Measurements from ENCODE around the gene NPW. TPM values are rescaled to one million over a fixed set of nuclear protein-coding genes. Genes with fewer than 3 reads are reported as not detected.

Gene NPW
- total RNA-seq, 1 donor from 2014 or later = not detected

GRCh38 chr16:2047330-2048115 is 27.9 kb downstream of the NPW start, which contains the start of the genes NTHL1 and TSC2:
Gene NTHL1 (minus strand): TSS chr16:2047834. CDS start chr16:2047823, 11 bp downstream.
Gene TSC2 (plus strand): TSS chr16:2047985. CDS start chr16:2048616, 631 bp downstream.
- Histone ChIP-seq H3K36me3 (ENCODE audit: control insufficient read depth, insufficient read depth, low read length) (peaks cover 3% of the 10 kb centered on the region), H3K27me3 (ENCODE audit: control insufficient read depth, insufficient read depth, low read length) (no peaks in the 10 kb centered on the region), H3K4me3 (ENCODE audit: low read depth, low read length) (peak within 1 kb of the TSS; percentile 80)
- FAIRE-seq (no peak), DNase-seq (ENCODE audit: low read depth) (peak; percentile 91)
- peak; percentile 54 for TF ChIP-seq CTCF (IDR thresholded peaks at IDR 0.05; ENCODE audit: insufficient read depth, low read length, severe bottlenecking)

- no peak for DNase-seq (ENCODE audit: low read depth)
- Histone ChIP-seq H3K27me3 (ENCODE audit: control insufficient read depth, insufficient read depth, low read length) (no peaks in the 10 kb centered on the region), H3K36me3 (ENCODE audit: control insufficient read depth, insufficient read depth, low read length) (peaks cover 9% of the 10 kb centered on the region), H3K4me3 (ENCODE audit: low read depth, low read length) (peak overlapping the region; percentile 80)
- no peak for FAIRE-seq
- no peak for TF ChIP-seq CTCF (IDR thresholded peaks at IDR 0.05; ENCODE audit: insufficient read depth, low read length, severe bottlenecking)
Measured at GRCh38 chr16:2048116-2048543, 28.5 kb downstream of the NPW start.

DNA sequence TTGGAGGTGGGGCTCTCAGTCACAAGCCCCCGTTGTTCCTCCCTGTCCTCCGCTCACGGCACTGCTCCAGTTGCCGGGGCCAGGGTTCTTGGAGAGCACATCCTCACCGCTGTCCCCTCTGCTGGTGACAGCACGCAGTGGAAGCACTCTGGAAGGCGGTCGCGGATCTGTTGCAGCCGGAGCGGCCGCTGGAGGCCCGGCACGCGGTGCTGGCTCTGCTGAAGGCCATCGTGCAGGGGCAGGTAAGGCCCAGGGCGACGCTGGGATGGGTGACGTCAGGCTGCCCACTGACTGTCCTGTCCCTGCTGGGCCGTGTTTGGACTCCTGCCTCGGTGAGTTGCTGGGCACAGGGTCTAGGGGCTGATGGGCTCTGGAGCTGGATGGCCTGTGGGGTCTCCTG is 33.6 kb downstream of the NPW start:
- DNase-seq (ENCODE audit: low read depth) = no peak
- FAIRE-seq = no peak
- no peak for TF ChIP-seq CTCF (IDR thresholded peaks at IDR 0.05; ENCODE audit: insufficient read depth, low read length, severe bottlenecking)
- H3K27me3 ChIP-seq (ENCODE audit: control insufficient read depth, insufficient read depth, low read length) = no peaks in the 10 kb centered on the region
- peaks cover 21% of the 10 kb centered on the region for H3K36me3 ChIP-seq (ENCODE audit: control insufficient read depth, insufficient read depth, low read length)
- no peak overlapping the region for H3K4me3 ChIP-seq (ENCODE audit: low read depth, low read length)

GRCh38 chr16:2053897-2054296 is 34.3 kb downstream of the NPW start:
- peaks cover 23% of the 10 kb centered on the region for H3K36me3 ChIP-seq (ENCODE audit: control insufficient read depth, insufficient read depth, low read length)
- no peak for FAIRE-seq
- no peak for TF ChIP-seq CTCF (IDR thresholded peaks at IDR 0.05; ENCODE audit: insufficient read depth, low read length, severe bottlenecking)
- DNase-seq (ENCODE audit: low read depth) = no peak
- H3K27me3 ChIP-seq (ENCODE audit: control insufficient read depth, insufficient read depth, low read length) = no peaks in the 10 kb centered on the region
- H3K4me3 ChIP-seq (ENCODE audit: low read depth, low read length) = no peak overlapping the region

DNA sequence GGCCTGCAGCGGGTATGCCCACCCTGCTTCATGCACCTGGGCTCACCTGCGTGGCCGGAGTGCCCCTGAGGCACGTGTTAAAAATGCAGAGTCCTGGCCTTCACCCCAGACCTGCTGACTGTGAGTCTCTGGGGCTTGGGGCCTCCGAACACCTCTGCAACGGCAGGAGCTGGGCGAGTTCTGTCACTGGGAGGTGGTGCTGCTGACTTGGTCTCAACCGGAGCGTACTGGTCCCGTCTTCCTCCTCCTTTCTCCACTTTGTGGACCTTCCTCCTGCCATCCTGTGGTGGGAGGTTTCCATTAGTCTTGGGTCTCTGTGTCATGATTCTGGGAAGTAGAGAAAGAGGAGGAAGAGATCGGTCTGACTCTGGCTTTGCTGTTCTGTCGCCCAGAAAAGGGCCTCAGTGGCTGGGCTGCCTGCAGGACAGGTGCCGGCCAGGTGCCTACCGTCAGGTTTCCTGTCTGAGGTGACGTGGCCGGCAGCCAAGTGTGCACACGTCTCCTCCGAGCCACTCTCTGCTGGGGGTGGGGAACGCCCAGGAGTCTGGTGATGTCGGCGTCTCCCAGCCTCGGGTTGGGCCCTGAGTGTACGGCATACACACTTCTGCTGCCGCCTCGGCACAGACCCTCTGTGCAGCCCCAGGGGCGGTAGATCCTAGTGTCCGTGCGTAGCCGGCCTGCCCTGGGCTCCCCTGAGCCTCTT is 35.1 kb downstream of the NPW start:
- no peak overlapping the region for H3K4me3 ChIP-seq (ENCODE audit: low read depth, low read length)
- DNase-seq (ENCODE audit: low read depth) (no peak), FAIRE-seq (no peak)
- H3K36me3 ChIP-seq (ENCODE audit: control insufficient read depth, insufficient read depth, low read length) = peaks cover 23% of the 10 kb centered on the region
- TF ChIP-seq CTCF (IDR thresholded peaks at IDR 0.05; ENCODE audit: insufficient read depth, low read length, severe bottlenecking) = no peak
- H3K27me3 ChIP-seq (ENCODE audit: control insufficient read depth, insufficient read depth, low read length) = no peaks in the 10 kb centered on the region

All from bronchial epithelial cell (primary cell).